ENCODE data around the gene DBNDD2. TPM values are rescaled to one million over a fixed set of nuclear protein-coding genes. Genes with fewer than 3 reads are reported as not detected.

DBNDD2 gene
- total and polyA plus RNA-seq, 2 experiments from 2014 or later: 25.8 to 62.5 TPM

DNA sequence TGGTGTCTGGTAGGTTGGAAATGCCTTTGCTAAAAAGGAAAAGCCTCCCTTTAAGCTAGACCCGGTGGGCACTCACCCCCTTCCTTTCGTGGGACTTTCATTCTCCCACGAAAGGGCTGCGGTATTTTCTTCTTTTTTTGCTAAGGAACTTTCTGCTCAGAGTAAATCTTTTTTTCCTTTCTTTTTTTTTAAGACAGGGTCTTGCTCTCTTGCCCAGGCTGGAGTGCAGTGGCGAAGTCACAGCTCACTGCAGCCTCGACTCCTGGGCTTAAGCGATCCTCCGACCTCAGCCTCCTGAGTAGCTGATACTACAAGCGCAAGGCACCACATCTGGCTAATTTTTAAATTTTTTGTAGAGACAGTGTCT is 34.0 kb upstream of the DBNDD2 start:
- no peaks in the 10 kb centered on the region for H3K36me3 ChIP-seq (ENCODE audit: insufficient read depth)
- H3K27me3 Mint-ChIP-seq (ENCODE audit: insufficient read depth, low read depth, poor library complexity): peaks cover 11% of the 10 kb centered on the region
- H3K27ac Mint-ChIP-seq: no peak overlapping the region
- no peaks in the 10 kb centered on the region for H3F3A ChIP-seq (replicated peaks; ENCODE audit: low read depth)
- no peaks in the 10 kb centered on the region for H3K9me2 ChIP-seq (ENCODE audit: insufficient read depth)
- no peaks in the 10 kb centered on the region for H3K79me2 ChIP-seq (replicated peaks; ENCODE audit: insufficient read depth)
- H3K36me3 Mint-ChIP-seq (ENCODE audit: low read depth): no peaks in the 10 kb centered on the region
- peaks cover 18% of the 10 kb centered on the region for H3K27me3 ChIP-seq (ENCODE audit: insufficient read depth)
- H3K4me1 Mint-ChIP-seq: peaks cover 10% of the 10 kb centered on the region
- H3K4me3 ChIP-seq: 0 out of 2 replicates have a peak overlapping the region, but pooled peaks have one; percentile 64
- H2AFZ ChIP-seq: no peak overlapping the region
- peaks cover 7% of the 10 kb centered on the region; the same call in 1 of the 2 replicates for H3K4me1 ChIP-seq (ENCODE audit: insufficient read depth)
- H3K4me3 Mint-ChIP-seq: peak overlapping the region; percentile 77
- TF ChIP-seq ZNF114 (CRISPR knock-in tag; IDR thresholded peaks at IDR 0.05) (no peak), EZH2 (IDR thresholded peaks at IDR 0.05; ENCODE audit: low read depth, unreplicated experiment) (no peak), CREB1 (CRISPR knock-in tag; IDR thresholded peaks at IDR 0.05; ENCODE audit: low read depth) (no peak), REST (IDR thresholded peaks at IDR 0.05; ENCODE audit: unreplicated experiment) (no peak), POLR2AphosphoS5 (IDR thresholded peaks at IDR 0.05; ENCODE audit: low read depth) (no peak)
- DNase-seq (ENCODE audit: low spot score) (no peak), ATAC-seq (no peak)
- H4K20me1 ChIP-seq (replicated peaks; ENCODE audit: insufficient read depth): no peaks in the 10 kb centered on the region
- H3K27ac ChIP-seq (ENCODE audit: low read depth): no peak overlapping the region
- no peak overlapping the region; the same call in 1 of the 2 replicates for H3K4me2 ChIP-seq
- H3K9me3 Mint-ChIP-seq: no peaks in the 10 kb centered on the region

DNA sequence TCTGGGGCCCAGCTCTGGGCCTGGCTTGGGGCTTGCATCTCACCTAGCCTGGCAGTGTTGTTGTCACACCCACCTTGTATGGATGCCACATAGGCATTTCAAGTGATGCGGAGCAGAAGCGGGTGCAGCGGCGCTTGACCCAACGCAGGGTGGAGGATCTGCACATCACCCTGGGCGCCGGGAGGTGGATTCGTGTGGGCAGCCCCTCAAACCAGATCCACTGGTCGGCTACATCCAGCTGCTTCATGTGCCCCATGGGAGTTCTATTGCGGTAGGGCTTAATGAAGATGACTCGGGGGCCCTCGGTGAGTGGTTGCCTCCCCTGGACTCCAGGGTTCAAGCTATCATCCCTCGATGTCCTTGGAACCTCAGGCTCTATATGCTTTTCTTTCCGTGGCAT is 33.1 kb upstream of the DBNDD2 start:
- Mint-ChIP-seq H3K4me1 (peaks cover 14% of the 10 kb centered on the region), H3K36me3 (ENCODE audit: low read depth) (no peaks in the 10 kb centered on the region), H3K27ac (no peak overlapping the region), H3K4me3 (no peak overlapping the region; the same call in 2 of the 3 replicates), H3K27me3 (ENCODE audit: insufficient read depth, low read depth, poor library complexity) (peaks cover 11% of the 10 kb centered on the region), H3K9me3 (no peaks in the 10 kb centered on the region)
- H4K20me1 ChIP-seq (replicated peaks; ENCODE audit: insufficient read depth): no peaks in the 10 kb centered on the region
- H3K27ac ChIP-seq (ENCODE audit: low read depth): no peak overlapping the region
- ATAC-seq (no peak), DNase-seq (ENCODE audit: low spot score) (no peak)
- no peak overlapping the region for H3K4me2 ChIP-seq
- H3K79me2 ChIP-seq (replicated peaks; ENCODE audit: insufficient read depth): no peaks in the 10 kb centered on the region
- H3K27me3 ChIP-seq (ENCODE audit: insufficient read depth): peaks cover 18% of the 10 kb centered on the region
- no peaks in the 10 kb centered on the region for H3K9me2 ChIP-seq (ENCODE audit: insufficient read depth)
- no peak for TF ChIP-seq ZNF331 (CRISPR knock-in tag; IDR thresholded peaks at IDR 0.05; ENCODE audit: low read depth)
- no peak for TF ChIP-seq POLR2AphosphoS5 (IDR thresholded peaks at IDR 0.05; ENCODE audit: low read depth)
- TF ChIP-seq, protein P1, sequence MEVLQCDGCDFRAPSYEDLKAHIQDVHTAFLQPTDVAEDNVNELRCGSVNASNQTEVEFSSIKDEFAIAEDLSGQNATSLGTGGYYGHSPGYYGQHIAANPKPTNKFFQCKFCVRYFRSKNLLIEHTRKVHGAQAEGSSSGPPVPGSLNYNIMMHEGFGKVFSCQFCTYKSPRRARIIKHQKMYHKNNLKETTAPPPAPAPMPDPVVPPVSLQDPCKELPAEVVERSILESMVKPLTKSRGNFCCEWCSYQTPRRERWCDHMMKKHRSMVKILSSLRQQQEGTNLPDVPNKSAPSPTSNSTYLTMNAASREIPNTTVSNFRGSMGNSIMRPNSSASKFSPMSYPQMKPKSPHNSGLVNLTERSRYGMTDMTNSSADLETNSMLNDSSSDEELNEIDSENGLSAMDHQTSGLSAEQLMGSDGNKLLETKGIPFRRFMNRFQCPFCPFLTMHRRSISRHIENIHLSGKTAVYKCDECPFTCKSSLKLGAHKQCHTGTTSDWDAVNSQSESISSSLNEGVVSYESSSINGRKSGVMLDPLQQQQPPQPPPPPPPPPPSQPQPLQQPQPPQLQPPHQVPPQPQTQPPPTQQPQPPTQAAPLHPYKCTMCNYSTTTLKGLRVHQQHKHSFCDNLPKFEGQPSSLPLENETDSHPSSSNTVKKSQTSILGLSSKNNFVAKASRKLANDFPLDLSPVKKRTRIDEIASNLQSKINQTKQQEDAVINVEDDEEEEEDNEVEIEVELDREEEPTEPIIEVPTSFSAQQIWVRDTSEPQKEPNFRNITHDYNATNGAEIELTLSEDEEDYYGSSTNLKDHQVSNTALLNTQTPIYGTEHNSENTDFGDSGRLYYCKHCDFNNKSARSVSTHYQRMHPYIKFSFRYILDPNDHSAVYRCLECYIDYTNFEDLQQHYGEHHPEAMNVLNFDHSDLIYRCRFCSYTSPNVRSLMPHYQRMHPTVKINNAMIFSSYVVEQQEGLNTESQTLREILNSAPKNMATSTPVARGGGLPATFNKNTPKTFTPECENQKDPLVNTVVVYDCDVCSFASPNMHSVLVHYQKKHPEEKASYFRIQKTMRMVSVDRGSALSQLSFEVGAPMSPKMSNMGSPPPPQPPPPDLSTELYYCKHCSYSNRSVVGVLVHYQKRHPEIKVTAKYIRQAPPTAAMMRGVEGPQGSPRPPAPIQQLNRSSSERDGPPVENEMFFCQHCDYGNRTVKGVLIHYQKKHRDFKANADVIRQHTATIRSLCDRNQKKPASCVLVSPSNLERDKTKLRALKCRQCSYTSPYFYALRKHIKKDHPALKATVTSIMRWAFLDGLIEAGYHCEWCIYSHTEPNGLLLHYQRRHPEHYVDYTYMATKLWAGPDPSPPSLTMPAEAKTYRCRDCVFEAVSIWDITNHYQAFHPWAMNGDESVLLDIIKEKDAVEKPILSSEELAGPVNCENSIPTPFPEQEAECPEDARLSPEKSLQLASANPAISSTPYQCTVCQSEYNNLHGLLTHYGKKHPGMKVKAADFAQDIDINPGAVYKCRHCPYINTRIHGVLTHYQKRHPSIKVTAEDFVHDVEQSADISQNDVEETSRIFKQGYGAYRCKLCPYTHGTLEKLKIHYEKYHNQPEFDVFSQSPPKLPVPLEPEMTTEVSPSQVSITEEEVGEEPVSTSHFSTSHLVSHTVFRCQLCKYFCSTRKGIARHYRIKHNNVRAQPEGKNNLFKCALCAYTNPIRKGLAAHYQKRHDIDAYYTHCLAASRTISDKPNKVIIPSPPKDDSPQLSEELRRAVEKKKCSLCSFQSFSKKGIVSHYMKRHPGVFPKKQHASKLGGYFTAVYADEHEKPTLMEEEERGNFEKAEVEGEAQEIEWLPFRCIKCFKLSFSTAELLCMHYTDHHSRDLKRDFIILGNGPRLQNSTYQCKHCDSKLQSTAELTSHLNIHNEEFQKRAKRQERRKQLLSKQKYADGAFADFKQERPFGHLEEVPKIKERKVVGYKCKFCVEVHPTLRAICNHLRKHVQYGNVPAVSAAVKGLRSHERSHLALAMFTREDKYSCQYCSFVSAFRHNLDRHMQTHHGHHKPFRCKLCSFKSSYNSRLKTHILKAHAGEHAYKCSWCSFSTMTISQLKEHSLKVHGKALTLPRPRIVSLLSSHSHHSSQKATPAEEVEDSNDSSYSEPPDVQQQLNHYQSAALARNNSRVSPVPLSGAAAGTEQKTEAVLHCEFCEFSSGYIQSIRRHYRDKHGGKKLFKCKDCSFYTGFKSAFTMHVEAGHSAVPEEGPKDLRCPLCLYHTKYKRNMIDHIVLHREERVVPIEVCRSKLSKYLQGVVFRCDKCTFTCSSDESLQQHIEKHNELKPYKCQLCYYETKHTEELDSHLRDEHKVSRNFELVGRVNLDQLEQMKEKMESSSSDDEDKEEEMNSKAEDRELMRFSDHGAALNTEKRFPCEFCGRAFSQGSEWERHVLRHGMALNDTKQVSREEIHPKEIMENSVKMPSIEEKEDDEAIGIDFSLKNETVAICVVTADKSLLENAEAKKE (CRISPR knock-in tag; IDR thresholded peaks at IDR 0.05): no peak
- TF ChIP-seq CREB1 (CRISPR knock-in tag; IDR thresholded peaks at IDR 0.05; ENCODE audit: low read depth): no peak
- peaks cover 10% of the 10 kb centered on the region; the same call in 1 of the 2 replicates for H3K4me1 ChIP-seq (ENCODE audit: insufficient read depth)
- no peak overlapping the region for H2AFZ ChIP-seq
- H3F3A ChIP-seq (replicated peaks; ENCODE audit: low read depth): no peaks in the 10 kb centered on the region
- no peak overlapping the region for H3K4me3 ChIP-seq
- no peaks in the 10 kb centered on the region for H3K36me3 ChIP-seq (ENCODE audit: insufficient read depth)

All from GM23338 (cell line).